IPS-15b (cell line): ENCODE data around the gene PTPRO.

Experiments
- H3K27me3 ChIP-seq: one replicate; pipeline ENCODE4 v1.6.1; 2013; ENCODE audit warnings: low read length; ENCODE audit not compliant: control insufficient read depth, insufficient read depth
- H3K36me3 ChIP-seq: one replicate; pipeline ENCODE4 v1.6.1; 2013; ENCODE audit warnings: low read length; ENCODE audit not compliant: control insufficient read depth, insufficient read depth
- H3K4me1 ChIP-seq: one replicate; pipeline ENCODE4 v1.6.1; 2013; ENCODE audit warnings: mild to moderate bottlenecking, low read length; ENCODE audit not compliant: control insufficient read depth, insufficient read depth
- H3K4me3 ChIP-seq: one replicate; pipeline ENCODE4 v1.5.1; 2013; ENCODE audit warnings: low read depth, low read length
- H3K9ac ChIP-seq: one replicate; pipeline ENCODE4 v1.6.1; 2013; ENCODE audit warnings: low read depth, mild to moderate bottlenecking, low read length
- H3K9me3 ChIP-seq: one replicate; pipeline ENCODE4 v1.6.1; 2013; ENCODE audit warnings: mild to moderate bottlenecking, low read length; ENCODE audit not compliant: control insufficient read depth, insufficient read depth

PTPRO gene

GRCh38 chr12:15322164-15323061 is at the start of gene PTPRO:
Gene PTPRO, plus strand, starts transcription at chr12:15322508.
- H3K27me3 ChIP-seq, result peaks cover 16% of the 10 kb centered on the region
- no peak within 1 kb of the TSS for H3K9ac ChIP-seq
- H3K36me3 ChIP-seq, result no peaks in the 10 kb centered on the region
- no peaks in the 10 kb centered on the region for H3K9me3 ChIP-seq
- peaks cover 5% of the 10 kb centered on the region for H3K4me1 ChIP-seq
- H3K4me3 ChIP-seq, result peak within 1 kb of the TSS; percentile 72

DNA sequence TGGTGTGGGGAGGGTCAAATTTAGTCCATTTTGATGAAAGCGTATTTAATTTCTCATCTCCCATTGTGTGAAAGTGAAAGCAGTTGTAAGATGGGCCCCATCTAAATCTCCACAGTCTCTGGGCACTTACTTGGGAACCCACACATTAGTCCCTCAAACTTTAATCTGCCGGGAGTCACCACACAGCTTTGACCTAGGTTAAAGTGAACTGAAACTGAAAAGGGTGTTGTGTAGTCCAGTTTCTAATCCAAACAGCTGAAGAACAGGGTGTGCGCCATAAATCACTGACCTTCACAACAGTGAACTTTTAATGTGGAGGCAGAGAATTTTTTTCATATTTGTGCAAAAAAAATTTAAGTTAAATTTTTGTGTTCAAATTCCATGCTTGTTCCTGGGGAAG is 48.4 kb upstream of the PTPRO start:
- Histone ChIP-seq H3K27me3 (no peaks in the 10 kb centered on the region), H3K4me3 (no peak overlapping the region), H3K9me3 (no peaks in the 10 kb centered on the region), H3K4me1 (no peaks in the 10 kb centered on the region), H3K36me3 (no peaks in the 10 kb centered on the region), H3K9ac (no peak overlapping the region)

GRCh38 chr12:15274561-15274967 is 47.7 kb upstream of the PTPRO start:
- Histone ChIP-seq H3K9ac (no peak overlapping the region), H3K9me3 (no peaks in the 10 kb centered on the region), H3K36me3 (no peaks in the 10 kb centered on the region), H3K27me3 (no peaks in the 10 kb centered on the region), H3K4me1 (no peaks in the 10 kb centered on the region), H3K4me3 (no peak overlapping the region)

GRCh38 chr12:15276088-15276698 is 46.1 kb upstream of the PTPRO start:
- Histone ChIP-seq H3K4me3 (no peak overlapping the region), H3K9me3 (no peaks in the 10 kb centered on the region), H3K9ac (no peak overlapping the region), H3K36me3 (no peaks in the 10 kb centered on the region), H3K27me3 (no peaks in the 10 kb centered on the region), H3K4me1 (no peaks in the 10 kb centered on the region)

- no peak overlapping the region for H3K9ac ChIP-seq
- H3K36me3 ChIP-seq, result no peaks in the 10 kb centered on the region
- no peak overlapping the region for H3K4me3 ChIP-seq
- H3K4me1 ChIP-seq, result no peaks in the 10 kb centered on the region
- H3K9me3 ChIP-seq, result no peaks in the 10 kb centered on the region
- no peaks in the 10 kb centered on the region for H3K27me3 ChIP-seq
Observed at GRCh38 chr12:15278816-15279658, 43.3 kb upstream of the PTPRO start.

GRCh38 chr12:15280930-15281329 is 41.4 kb upstream of the PTPRO start:
- Histone ChIP-seq H3K4me3 (no peak overlapping the region), H3K9me3 (no peaks in the 10 kb centered on the region), H3K4me1 (no peaks in the 10 kb centered on the region), H3K27me3 (no peaks in the 10 kb centered on the region), H3K9ac (no peak overlapping the region), H3K36me3 (no peaks in the 10 kb centered on the region)

- no peak overlapping the region for H3K4me3 ChIP-seq
- H3K27me3 ChIP-seq, result no peaks in the 10 kb centered on the region
- no peaks in the 10 kb centered on the region for H3K9me3 ChIP-seq
- no peak overlapping the region for H3K9ac ChIP-seq
- H3K4me1 ChIP-seq, result no peaks in the 10 kb centered on the region
- no peaks in the 10 kb centered on the region for H3K36me3 ChIP-seq
Observed at GRCh38 chr12:15289192-15289591, 33.1 kb upstream of the PTPRO start.

GRCh38 chr12:15293731-15294130 is 28.6 kb upstream of the PTPRO start:
- Histone ChIP-seq H3K4me3 (no peak overlapping the region), H3K36me3 (no peaks in the 10 kb centered on the region), H3K9ac (no peak overlapping the region)

DNA sequence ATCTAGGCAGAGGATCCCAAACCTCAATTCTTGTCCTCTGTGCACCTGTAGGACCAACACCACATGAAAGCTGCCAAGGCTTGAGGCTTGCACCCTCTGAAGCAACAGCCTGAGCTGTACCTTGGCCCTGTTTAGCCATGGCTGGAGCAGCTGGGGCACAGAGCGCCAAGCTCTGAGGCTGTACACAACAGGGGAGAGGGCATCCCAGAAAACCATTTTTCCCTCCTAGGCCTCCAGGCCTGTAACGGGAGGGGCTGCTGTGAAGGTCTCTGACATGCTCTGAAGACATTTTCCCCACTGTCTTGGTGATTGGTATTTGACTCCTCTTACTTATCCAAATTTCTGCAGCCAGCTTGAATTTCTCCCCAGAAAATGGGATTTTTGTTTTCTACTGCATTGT is 22.4 kb upstream of the PTPRO start:
- Histone ChIP-seq H3K9ac (no peak overlapping the region), H3K9me3 (peaks cover 5% of the 10 kb centered on the region), H3K4me1 (no peaks in the 10 kb centered on the region), H3K36me3 (no peaks in the 10 kb centered on the region), H3K4me3 (no peak overlapping the region), H3K27me3 (no peaks in the 10 kb centered on the region)

More at GRCh38 chr12:15293731-15294130, 28.6 kb upstream of the PTPRO start:
- no peaks in the 10 kb centered on the region for H3K27me3 ChIP-seq
- no peaks in the 10 kb centered on the region for H3K9me3 ChIP-seq
- no peaks in the 10 kb centered on the region for H3K4me1 ChIP-seq

DNA sequence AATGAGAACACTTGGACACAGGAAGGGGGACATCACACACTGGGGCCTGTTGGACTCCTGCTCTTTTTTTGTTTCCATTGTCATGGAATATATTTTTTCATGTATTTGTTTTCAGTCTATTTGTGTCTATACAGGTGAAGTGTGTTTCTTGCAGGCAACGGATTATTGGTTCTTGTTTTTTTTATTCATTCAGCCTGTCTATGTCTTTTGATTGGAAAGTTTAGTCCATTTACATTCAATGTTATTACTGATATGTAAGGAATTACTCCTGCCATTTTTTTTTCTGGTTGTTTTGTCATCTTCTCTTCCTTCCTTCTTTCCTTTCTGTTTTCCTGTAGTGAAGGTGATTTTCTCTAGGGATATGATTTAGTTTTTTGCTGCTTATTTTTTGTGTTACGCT is 18.0 kb upstream of the PTPRO start:
- Histone ChIP-seq H3K9me3 (peaks cover 5% of the 10 kb centered on the region), H3K36me3 (no peaks in the 10 kb centered on the region), H3K27me3 (no peaks in the 10 kb centered on the region), H3K4me3 (no peak overlapping the region), H3K4me1 (no peaks in the 10 kb centered on the region), H3K9ac (no peak overlapping the region)

- Histone ChIP-seq H3K4me3 (no peak overlapping the region), H3K9ac (no peak overlapping the region), H3K9me3 (no peaks in the 10 kb centered on the region), H3K36me3 (no peaks in the 10 kb centered on the region), H3K4me1 (no peaks in the 10 kb centered on the region), H3K27me3 (no peaks in the 10 kb centered on the region)
Observed at GRCh38 chr12:15306605-15307004, 15.7 kb upstream of the PTPRO start.
